Activated naive CD4-positive, alpha-beta T cell treated with Interleukin-2 at 50 U/mL for 16 hours (primary cell): Measurements from ENCODE around the gene MAB21L4.

Experiments used
- DNase-seq: peaks from one replicate; pipeline ENCODE4 v3.0.0-alpha.2; 2020

MAB21L4 gene

DNA sequence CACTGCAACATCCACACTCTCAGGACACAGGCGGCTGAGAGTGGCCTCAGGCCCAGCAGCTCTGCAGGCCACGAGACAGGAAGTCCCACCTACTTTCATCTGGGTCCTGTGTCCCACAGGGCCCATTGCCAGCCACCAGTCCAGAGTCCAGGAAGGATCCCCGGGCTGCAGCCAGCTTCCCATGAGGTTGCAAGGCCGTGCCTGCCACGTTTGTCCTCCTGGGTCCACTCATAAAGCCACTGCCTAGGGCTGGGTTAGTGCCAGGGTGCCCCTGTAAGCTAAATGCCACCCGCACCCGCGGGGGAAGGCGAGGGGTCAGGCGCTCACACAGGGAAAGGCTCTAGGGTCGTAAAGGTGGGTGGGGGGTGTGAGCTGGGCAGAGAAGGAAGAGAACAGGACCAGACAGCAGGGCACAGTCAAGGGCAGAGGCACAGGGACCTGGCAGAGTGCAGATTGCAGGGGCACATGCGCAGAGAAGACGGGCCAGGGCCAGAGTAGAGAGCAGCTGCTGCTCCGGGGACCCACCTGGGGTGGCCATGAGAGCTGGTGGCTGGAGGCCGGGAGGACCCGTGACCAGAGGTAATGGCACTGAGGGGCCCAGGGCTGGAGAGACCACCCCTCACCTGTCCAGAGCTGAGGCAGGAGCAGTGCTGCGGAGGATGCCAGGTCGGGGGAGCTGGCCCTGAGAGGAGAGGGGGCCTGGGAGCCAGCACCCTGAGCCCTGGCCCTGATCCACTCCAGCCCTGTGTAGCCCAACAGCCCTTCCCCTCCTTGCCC lies 19.3 kb downstream of the MAB21L4 start:
- no peak for DNase-seq

- DNase-seq, result no peak
These were observed 19.9 kb downstream of the MAB21L4 start for GRCh38 chr2:240876035-240876474.

DNA sequence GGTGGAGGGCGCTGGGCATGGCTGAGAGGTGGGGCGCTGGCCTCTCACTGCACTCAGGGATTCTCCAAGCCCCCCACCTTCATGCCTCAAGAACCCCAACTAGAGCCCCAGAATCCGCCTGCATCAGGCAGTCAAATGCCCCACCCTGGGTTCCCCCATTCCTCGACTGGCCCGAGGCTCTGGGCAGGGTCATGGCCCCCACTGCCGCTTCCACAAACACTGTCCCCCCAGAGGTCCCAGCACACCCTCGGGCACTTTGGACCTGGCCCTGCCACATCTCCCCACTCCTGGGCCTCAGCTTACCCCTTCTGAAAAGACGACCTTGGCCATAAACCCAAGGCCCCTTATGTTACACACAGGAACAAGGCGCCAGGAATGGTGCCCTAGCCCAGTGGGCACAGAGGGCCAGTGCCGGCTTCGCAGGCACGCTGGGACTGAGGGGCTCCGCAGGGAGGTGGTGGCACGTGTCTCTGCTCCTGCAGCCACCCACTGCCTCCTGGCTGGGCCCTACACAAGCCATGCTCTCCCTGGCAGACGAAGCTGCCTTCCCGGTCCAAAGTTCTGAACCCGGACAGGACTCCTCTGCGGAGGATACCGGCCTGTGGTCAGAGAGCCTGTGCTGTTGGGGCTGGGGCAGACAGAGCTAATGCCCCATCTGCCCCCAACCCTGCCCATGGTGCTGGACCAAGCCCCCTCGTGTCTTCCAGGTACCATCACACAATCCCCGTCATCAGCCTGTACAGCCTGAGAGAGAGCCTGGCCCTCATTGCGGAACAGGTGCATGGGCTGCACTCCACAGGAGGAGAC lies 20.5 kb downstream of the MAB21L4 start:
- no peak for DNase-seq

DNA sequence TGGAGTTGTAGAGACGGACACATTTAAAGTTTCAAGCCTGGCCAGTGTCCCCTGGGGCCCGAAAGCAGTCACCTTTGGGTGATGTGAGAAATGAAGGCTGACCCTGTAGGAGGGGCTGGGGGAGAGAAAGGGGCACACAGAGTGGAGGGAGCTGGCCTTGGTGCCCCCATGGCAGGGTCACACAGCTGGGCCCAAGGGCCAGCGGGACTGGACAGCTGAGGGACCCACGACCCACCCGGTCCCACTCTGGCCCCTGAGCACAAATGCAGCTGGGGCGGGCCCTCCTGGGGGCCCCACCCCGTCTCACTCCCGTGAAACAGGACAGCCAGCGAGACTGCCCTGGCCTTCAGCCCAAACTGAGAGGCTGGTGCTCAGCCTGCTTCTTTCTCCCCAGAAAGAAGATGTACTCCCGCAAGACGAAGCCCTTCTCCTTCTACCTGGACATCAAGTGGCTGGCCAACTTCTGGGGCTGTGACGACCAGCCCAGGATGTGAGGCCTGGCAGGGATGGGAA lies 21.2 kb downstream of the MAB21L4 start:
- DNase-seq, result no peak

DNA sequence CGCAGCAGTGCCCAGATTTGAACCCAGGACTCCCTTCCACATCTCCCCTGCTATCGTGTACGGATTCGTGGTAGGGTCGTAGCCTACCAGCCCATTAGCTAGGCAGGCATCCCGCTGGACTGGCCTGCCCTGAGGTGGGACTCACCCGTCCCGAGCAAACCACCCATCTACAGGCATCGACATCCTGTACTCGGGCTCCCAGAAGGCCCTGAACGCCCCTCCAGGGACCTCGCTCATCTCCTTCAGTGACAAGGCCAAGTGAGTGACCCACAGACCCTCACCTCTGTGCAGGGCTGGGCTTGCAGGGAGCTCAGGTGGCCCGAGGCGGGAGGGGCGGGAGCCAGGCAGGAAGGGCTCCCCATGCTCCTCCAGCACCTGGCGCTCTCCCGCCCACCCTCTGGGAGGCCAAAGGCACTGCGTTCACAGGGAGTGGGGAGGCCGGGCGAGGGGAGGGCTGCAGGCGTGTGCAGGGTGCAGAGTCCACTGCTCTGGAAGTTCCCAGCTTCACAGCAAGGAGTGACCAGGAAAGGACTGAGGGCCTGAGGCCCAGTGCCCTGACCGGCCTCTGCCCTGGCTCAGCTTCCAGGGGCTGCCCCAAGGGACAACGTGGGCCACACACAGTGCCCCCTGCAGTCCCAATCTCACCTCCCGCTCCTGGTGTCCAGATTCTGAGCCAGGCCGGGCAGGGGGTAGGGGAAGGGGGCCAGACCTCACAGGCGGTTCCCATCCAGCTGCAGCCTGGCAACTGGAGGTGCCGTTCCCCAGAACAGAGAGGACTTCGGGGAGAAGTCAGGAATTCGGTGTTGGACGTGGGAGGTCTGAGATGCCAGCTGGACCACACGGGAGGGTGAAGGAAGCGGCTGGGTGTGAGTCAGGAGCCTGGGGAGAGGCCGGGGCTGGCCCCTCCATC lies 21.9 kb downstream of the MAB21L4 start:
- DNase-seq, result no peak

DNA sequence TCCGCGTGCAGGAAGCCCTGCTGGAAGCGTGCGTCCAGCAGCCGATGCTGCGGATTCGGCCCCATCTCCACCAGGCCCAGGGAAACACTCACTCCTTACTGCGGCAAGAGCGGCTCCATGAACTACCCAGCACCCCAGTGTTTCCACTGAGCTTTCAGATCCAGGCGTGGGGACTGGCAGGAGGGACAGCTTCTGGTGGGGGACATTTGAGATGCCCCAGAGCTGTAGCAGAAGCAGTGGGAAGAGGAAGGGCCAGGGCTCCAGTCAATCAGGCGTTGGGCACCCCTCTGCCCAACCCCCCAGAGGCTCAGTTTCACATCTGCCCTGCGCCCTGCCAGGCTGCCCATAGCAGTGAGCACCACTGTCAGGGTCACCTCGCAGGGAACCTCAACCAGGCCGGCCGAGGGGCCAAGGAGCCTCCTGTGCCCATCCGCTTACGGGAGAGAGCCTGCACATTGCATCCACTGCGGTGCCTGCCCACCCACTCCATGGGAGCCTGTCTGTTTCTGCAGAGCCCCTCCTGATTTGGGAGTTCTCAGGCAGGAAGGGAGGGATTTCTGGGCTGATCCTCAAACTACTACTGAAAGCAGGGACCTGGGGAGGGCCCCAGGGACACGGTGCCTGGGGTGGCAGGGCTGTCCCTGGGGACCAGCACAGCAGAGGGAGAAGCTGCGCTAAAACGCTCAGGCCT lies 22.7 kb downstream of the MAB21L4 start:
- DNase-seq, result no peak

DNA sequence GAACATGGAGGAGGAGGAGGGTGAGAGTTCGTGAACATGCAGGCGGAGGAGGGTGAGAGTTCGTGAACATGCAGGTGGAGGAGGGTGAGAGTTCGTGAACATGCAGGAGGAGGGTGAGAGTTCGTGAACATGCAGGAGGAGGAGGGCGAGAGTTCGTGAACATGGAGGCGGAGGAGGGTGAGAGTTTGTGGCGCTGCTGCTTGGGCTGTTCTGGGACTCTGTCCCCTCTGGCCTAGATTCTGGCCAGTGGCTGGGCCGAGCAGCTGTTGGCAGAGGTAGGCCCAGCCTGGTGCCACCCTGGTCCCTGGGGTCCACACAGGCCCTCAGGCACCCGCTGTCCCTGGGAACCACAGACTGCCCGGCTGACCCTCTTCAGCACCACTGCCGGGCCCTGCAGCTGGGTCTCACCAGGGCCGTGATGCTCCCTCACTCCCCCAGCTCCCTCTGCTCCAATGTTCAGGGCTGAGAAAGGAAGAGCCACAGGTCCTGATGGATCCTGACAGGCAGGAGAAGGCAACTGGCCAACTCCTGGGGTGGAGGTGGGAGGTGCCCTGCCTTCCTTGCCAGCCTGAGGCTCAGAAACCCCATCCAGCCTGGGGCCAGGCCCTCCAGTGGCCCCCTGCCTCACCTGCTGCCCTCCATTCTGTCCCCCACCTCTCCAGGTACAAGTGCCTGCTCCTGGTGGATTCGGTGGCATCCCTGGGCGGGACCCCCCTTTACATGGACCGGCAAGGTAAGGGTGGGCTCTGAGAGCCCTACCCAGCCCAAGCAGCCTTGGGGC lies 23.4 kb downstream of the MAB21L4 start:
- no peak for DNase-seq

- no peak for DNase-seq
These were observed 24.6 kb downstream of the MAB21L4 start for GRCh38 chr2:240871071-240871958.

DNA sequence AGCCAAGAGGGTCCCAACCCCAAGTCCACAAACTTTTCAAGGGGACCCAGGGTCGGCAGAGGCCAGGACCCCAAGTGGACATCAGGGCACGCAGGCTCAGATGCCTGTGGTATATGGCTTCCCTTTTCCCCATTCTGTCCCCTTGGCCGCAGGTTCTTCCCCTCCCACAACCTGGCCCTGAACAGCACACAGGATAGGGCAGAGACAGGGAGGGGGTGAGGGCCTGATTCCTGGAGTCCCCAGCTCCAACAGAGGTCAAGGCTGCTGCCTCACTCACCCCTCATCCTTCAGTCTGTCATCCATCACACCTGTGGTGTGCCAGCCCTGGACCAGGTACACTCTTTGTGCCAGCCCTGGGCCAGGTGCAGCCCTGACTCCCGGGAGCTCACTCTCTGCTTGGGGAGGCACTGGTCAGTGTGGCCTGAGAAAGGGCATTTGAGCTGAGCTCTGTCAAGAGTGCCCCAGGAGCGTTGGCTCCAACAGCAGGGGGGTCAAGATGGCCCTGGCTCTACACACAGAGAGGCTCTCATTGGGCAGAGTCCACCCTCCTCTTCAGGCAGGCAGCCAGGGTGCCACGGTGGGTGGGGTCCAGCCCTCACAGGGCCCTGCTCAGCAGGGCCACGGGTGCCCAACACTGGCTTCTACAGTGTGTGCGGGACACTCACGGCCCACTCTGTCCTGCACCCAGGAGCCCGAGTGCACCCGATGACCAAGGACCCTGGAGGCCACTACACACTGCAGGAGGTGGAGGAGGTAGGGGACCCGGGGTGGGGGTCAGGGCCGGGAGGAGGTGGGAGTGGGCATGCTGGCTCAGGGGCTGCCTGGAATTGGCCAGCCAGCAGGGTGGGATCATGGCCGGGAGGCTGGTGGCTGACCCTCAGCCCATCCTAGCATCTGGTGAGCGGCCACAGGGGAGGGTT lies 25.7 kb downstream of the MAB21L4 start:
- no peak for DNase-seq

- DNase-seq, result no peak
These were observed 26.6 kb downstream of the MAB21L4 start for GRCh38 chr2:240869109-240869955.

GRCh38 chr2:240868286-240869108 lies 27.5 kb downstream of the MAB21L4 start, which contains the start of gene AGXT:
Gene AGXT, plus strand, starts transcription at chr2:240868824. Its CDS starts 42 bp downstream, at chr2:240868866.
- no peak for DNase-seq

GRCh38 chr2:240865391-240865790 lies 30.6 kb downstream of the MAB21L4 start:
- DNase-seq, result no peak

DNA sequence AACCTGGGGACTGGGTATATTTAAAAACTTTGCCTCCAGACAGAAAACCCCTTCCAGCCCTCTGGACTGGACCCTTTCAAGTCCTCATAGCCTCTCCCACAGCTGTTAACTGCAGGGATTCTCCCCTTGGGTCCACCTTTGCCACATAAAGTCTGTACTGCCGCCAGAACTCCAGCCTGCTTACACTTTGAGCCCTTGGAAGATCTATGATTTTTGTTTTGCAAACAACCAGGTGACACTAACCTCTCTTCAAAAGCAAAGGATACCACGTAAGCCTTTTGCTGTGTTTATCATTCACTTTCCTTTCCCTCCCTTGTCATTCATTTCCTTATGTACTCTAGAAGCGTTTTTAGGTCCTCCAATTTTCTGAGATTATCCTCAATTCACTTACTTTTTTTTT lies 31.5 kb downstream of the MAB21L4 start:
- DNase-seq, result no peak

GRCh38 chr2:240861547-240861946 lies 34.4 kb downstream of the MAB21L4 start:
- DNase-seq, result no peak

GRCh38 chr2:240858871-240859270 lies 37.1 kb downstream of the MAB21L4 start:
- DNase-seq, result no peak

DNA sequence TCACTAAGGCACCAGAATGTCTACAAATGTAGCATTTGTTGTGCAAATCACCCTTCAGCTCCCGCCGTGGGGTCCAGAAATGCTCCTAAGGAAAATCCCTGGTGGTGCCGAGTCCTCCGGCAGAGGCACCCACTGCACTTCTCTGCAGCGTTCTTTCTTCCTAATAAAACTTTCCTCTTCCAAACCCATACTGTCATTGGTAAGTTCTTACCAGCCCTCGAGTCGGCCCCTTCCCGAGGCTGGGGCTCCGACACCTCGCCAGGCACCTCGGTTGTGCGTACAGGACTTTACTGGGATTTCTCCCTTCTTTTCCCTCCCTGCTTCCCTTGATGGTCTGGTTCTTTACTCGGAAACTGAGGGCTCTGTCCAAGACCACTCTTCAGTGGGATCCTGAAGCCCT lies 37.6 kb downstream of the MAB21L4 start:
- DNase-seq, result no peak
